Stimulated activated effector memory CD8-positive, alpha-beta T cell treated with anti-CD3 and anti-CD28 coated beads, Interleukin-12 subunit alpha, Interleukin-12 subunit beta, amount 100 ng/mL, for 72 hours (primary cell): ENCODE measurements around the gene GPATCH1.
"Not testable (repeated sequence)": the region's sequence is repeated elsewhere in the genome, so short reads cannot be mapped to it uniquely, and the experiment has no call there.

Experiments
- ATAC-seq: fragments of 150-1000 bp; cut with Tn5 transposase; 2 replicates; pipeline ENCODE4 v1.10.0; 2021
- DNase-seq, 2 donors: peaks; one replicate each; pipeline ENCODE4 v3.0.0; 2021 to 2022; ENCODE audit warnings: low spot score in 2 of 2
- H3K27ac Mint-ChIP-seq: one replicate; pipeline ENCODE4 v1.8.0; 2022; ENCODE audit warnings: mild to moderate bottlenecking, mixed read lengths
- H3K36me3 Mint-ChIP-seq: one replicate; pipeline ENCODE4 v1.8.0; 2022; ENCODE audit warnings: mild to moderate bottlenecking, mixed read lengths
- H3K4me1 Mint-ChIP-seq: one replicate; pipeline ENCODE4 v1.8.0; 2022; ENCODE audit warnings: mixed read lengths
- H3K4me3 Mint-ChIP-seq: one replicate; pipeline ENCODE4 v1.8.0; 2022; ENCODE audit warnings: mild to moderate bottlenecking, mixed read lengths
- H3K9me3 Mint-ChIP-seq: one replicate; pipeline ENCODE4 v1.8.0; 2022; ENCODE audit warnings: mixed read lengths

Gene GPATCH1

DNA sequence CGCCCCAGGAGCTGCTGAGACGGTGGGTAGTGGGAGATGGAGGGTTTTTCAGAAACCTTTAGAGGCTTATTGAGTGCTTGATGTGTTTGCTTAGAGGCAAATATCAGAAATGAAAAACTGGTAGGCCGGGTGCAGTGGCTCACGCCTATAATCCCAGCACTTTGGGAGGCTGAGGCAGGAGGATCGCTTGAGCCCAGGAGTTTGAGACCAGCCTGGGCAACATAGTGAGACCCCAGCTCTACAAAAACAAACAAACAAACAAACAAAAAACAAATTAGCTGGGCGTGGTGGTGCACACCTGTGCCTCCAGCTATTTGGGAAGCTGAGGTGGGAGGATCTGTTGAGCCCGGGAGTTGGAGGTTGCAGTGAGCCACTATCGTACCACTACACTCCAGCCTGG is 45.7 kb downstream of the GPATCH1 start:
- H3K36me3 Mint-ChIP-seq, result peaks cover 99% of the 10 kb centered on the region
- H3K4me3 Mint-ChIP-seq, H3K27ac Mint-ChIP-seq, DNase-seq, H3K9me3 Mint-ChIP-seq, H3K4me1 Mint-ChIP-seq, ATAC-seq: not testable (repeated sequence)

DNA sequence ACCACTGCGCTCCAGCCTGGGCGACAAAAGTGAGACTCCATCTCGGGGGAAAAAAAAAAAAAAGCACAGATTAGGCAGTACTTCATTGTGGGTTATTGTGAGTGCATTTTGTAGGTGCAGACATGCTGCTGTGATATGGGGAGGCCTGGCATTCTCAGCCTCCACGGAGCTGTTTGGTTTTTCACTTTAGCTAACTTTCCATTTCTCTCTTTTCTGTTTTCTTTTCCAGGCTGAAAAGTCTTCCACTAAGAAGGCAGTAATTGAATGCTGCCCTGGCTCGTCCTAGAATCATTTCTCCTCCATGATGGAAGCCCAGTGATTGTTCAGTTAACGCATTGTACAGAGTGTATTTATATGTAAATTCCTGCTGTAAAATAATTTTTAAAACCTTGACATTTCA is 48.9 kb downstream of the GPATCH1 start:
- Mint-ChIP-seq H3K36me3 (peaks cover 67% of the 10 kb centered on the region), H3K27ac (peak overlapping the region; percentile 79), H3K4me1 (peaks cover 9% of the 10 kb centered on the region), H3K9me3 (no peaks in the 10 kb centered on the region), H3K4me3 (no peak overlapping the region)
- ATAC-seq (no peak), DNase-seq (no peak)

DNA sequence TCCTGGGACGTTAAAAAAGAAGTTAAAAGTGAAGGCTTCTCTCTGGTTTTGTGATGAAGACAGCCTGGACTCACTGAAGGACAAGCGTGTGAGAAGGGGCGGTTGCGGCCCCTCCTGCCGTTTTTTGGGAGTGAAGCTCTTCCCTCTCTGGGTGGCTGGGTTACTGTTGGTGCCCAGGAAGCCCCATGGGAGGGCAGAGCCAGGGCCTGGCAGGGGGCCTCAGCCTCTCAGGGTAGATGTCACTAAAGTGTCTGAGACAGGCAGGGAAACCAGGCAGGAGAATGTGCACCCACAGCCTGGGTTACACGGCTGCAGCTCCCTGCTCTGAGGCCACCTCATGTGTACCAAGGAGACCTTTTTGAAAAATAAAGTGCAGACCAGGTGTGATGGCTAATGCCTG is 49.5 kb downstream of the GPATCH1 start:
- H3K4me3 Mint-ChIP-seq, result no peak overlapping the region
- H3K9me3 Mint-ChIP-seq, result no peaks in the 10 kb centered on the region
- ATAC-seq (no peak), DNase-seq (no peak)
- H3K4me1 Mint-ChIP-seq, result peaks cover 13% of the 10 kb centered on the region
- H3K27ac Mint-ChIP-seq, result peak overlapping the region; percentile 79
- peaks cover 62% of the 10 kb centered on the region for H3K36me3 Mint-ChIP-seq

DNA sequence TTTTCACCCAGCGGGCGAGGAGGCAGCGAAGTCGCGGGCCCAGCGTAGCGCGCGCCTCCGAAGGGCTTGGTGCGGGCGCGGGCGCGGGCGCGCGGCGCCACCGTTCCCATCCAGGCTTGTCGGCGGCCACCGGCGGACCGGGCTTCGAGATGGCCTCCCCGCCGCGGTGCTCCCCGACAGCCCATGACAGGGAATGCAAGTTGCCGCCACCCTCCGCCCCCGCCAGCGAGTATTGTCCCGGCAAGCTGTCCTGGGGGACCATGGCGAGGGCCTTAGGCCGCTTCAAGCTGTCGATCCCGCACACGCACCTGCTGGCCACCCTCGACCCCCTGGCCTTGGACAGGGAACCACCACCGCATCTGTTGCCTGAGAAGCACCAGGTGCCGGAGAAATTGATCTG is 51.0 kb downstream of the GPATCH1 start, which contains the start of gene WDR88:
Gene WDR88 (plus strand): TSS at position 94 of the 400 bp plus-strand sequence. CDS start 56 bp downstream, at position 150.
- H3K4me3 Mint-ChIP-seq, result no peak within 1 kb of the TSS
- DNase-seq (no peak), ATAC-seq (no peak)
- H3K27ac Mint-ChIP-seq, result peak within 1 kb of the TSS; percentile 79
- no peaks in the 10 kb centered on the region for H3K9me3 Mint-ChIP-seq
- H3K4me1 Mint-ChIP-seq, result peaks cover 5% of the 10 kb centered on the region
- peaks cover 46% of the 10 kb centered on the region for H3K36me3 Mint-ChIP-seq

DNA sequence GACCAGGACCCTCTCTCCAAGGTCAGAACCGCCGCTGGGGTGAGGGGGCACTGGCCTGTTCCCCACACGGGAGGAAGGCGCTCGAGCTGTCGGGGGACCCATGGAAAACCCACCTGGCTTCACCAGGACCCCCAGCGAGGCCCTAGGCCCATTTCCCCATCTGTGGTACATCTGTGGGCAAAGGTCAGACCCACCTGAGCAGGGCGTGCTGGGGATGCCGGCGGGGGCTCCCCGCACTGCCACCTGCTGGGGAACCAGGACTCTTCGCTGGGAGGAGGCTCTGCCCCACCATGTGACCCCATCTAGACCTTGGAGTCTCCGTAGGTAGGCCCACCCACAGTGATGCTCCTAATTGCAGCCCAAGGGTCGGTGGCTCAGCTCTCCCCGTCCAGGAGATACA is 51.4 kb downstream of the GPATCH1 start:
- peaks cover 5% of the 10 kb centered on the region for H3K4me1 Mint-ChIP-seq
- peaks cover 42% of the 10 kb centered on the region for H3K36me3 Mint-ChIP-seq
- H3K4me3 Mint-ChIP-seq, result no peak overlapping the region
- DNase-seq (no peak), ATAC-seq (no peak)
- H3K27ac Mint-ChIP-seq, result no peak overlapping the region
- no peaks in the 10 kb centered on the region for H3K9me3 Mint-ChIP-seq

DNA sequence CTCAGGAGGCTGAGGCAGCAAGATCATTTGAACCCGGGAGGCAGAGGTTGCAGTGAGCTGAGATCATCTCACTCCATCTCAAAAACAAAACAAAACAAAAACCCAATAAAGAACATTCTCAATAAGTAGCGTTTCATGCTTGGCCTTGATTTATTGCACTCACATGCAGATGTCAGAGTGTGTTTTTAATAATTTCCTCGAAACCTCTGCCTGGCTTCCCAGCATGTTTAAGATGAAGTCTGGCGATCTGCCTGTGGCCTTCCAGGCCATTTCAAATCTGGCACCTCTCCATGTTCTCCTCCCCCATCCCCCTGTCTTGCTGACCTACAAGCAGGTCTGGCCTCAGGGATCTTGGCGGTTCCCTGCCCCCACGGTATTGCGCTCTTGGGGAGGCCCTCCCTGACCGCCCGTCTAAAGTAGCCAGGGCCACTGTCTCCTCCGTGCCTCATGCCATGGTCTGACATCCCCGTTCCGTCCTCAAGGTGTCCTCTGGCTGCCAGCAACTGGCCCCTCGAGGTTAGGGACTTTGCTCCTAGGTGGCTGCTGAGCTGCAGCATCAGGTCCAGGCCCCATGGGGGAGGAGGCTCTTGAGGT is 52.6 kb downstream of the GPATCH1 start:
- ATAC-seq (no peak), DNase-seq (no peak)
- Mint-ChIP-seq H3K4me3 (peak overlapping the region; percentile 48), H3K4me1 (peaks cover 5% of the 10 kb centered on the region), H3K9me3 (no peaks in the 10 kb centered on the region), H3K36me3 (peaks cover 31% of the 10 kb centered on the region), H3K27ac (peak overlapping the region; percentile 43)

DNA sequence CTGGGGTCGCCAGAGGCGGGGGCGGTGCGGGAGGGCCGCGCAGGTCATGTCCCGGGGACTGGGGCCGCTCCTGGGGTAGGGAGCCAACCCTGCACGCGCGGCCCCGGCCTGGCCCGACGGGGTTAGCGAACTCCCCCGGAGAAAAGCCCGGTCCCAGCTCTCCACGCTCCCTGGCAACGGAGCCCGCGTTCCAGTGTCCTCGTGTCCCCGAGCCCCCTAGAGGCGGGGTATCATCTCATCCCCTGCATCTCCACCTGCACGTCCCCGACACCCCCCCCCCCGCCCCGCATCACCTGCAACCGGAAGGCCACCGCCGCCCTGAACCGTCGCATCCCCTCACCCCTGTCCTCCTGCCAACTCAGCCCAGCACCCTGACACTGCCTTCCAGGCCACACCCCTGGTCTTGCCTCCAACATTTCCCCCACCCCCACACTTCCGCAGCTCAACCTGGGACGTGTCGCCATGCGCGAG is 53.6 kb downstream of the GPATCH1 start:
- peak overlapping the region; percentile 48 for H3K4me3 Mint-ChIP-seq
- peak; percentile 86 for ATAC-seq
- peak overlapping the region; percentile 4 for H3K27ac Mint-ChIP-seq

DNA sequence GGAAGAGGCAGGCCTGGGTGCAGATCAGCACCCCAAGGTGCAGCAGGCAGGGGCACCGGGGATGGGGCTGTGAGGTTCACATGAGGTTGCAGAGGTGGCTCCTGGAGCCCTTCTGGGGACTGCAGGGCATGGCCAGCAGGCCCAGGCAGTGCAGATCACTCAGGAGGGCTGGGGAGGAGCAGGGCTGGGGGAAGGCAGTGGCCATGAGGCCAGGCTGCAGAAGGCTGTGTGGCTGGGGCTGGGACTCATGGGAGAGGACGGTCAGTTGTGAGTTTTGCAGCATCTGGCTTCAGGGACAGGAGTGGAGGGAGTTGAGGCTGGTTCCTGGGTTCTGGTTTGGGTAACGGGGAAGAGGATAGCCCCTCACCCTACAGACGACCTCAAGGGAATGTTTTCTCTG is 58.2 kb downstream of the GPATCH1 start:
- no peak for ATAC-seq
- Mint-ChIP-seq H3K4me3 (no peak overlapping the region), H3K27ac (peak overlapping the region; percentile 76), H3K36me3 (no peaks in the 10 kb centered on the region), H3K4me1 (peaks cover 11% of the 10 kb centered on the region), H3K9me3 (no peaks in the 10 kb centered on the region)
- no peak for DNase-seq

More for the DNA sequence above, 53.6 kb downstream of the GPATCH1 start:
- Mint-ChIP-seq H3K9me3 (no peaks in the 10 kb centered on the region), H3K36me3 (peaks cover 20% of the 10 kb centered on the region), H3K4me1 (peaks cover 5% of the 10 kb centered on the region)
- peak in 1 of 2 donors; percentile 55 for DNase-seq

DNA sequence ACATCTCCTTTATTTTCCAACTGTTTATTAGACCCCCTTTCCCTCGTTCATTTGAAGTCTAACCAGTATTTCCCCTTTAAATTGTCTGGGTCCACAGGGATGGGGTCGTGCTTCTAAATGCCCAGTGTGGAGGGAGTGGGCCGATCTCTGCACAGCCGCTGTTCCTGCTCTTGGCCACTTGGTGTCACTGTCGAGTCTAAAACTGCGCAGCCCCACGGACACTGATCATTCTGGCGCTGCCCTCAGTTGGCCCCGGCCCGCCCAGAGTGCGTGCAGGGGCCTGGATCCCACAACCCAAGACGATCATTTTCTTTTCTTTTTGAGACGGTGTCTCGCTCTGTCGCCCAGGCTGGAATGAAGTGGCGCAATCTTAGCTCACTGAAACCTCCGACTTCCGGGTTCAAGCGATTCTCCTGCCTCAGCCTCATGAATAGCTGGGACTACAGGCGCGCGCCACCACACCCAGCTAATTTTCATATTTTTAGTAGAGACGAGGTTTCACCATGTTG is 63.0 kb downstream of the GPATCH1 start:
- peak; percentile 95 for ATAC-seq
- no peak overlapping the region for H3K27ac Mint-ChIP-seq
- no peak overlapping the region for H3K4me3 Mint-ChIP-seq

DNA sequence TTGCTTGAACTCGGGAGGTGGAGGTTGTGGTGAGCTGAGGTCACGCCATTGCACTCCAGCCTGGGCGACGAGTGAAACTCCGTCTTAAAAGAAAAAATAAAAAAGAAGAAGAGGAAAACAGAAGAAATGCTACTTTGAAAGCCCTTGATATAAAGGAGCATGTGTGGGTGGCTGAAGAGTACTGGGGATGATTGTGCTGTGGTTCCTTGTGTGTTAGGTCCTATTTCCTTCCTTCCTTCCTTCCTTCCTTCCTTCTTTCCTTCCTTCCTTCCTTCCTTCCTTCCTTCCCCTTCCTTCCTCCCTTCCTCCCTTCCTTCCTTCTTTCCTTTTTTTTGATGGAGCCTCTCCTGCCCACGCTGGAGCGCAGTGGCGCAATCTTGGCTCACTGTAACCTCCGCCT is 65.2 kb downstream of the GPATCH1 start:
- H3K4me3 Mint-ChIP-seq, result no peak overlapping the region
- H3K36me3 Mint-ChIP-seq, result no peaks in the 10 kb centered on the region
- no peaks in the 10 kb centered on the region for H3K9me3 Mint-ChIP-seq
- ATAC-seq (no peak), DNase-seq (no peak)
- H3K27ac Mint-ChIP-seq, result no peak overlapping the region
- peaks cover 6% of the 10 kb centered on the region for H3K4me1 Mint-ChIP-seq

More for the DNA sequence above, 63.0 kb downstream of the GPATCH1 start:
- no peaks in the 10 kb centered on the region for H3K36me3 Mint-ChIP-seq
- peaks cover 6% of the 10 kb centered on the region for H3K4me1 Mint-ChIP-seq
- no peaks in the 10 kb centered on the region for H3K9me3 Mint-ChIP-seq
- DNase-seq, result peak; percentile 64 to 80

DNA sequence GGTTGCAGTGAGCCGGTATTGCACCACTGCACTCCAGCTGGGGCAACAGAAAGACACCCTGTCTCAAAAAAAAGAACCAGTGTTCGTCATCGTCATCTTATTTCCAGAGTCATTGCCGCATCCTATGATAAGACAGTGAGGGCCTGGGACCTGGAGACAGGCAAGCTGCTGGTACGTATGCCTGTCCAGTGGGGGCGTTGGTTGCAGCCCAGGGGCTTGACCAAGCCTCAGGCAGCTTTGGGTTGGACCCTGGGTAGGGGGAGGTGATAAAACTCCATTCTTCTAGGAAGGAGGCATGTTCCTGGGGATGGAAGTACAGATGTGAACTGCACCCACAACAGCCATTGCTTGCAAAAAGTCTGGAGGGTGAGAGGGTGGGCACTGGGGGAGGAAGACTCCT is 66.6 kb downstream of the GPATCH1 start:
- Mint-ChIP-seq H3K9me3 (no peaks in the 10 kb centered on the region), H3K4me1 (peaks cover 6% of the 10 kb centered on the region), H3K4me3 (no peak overlapping the region), H3K36me3 (no peaks in the 10 kb centered on the region), H3K27ac (no peak overlapping the region)
- ATAC-seq (no peak), DNase-seq (no peak)

DNA sequence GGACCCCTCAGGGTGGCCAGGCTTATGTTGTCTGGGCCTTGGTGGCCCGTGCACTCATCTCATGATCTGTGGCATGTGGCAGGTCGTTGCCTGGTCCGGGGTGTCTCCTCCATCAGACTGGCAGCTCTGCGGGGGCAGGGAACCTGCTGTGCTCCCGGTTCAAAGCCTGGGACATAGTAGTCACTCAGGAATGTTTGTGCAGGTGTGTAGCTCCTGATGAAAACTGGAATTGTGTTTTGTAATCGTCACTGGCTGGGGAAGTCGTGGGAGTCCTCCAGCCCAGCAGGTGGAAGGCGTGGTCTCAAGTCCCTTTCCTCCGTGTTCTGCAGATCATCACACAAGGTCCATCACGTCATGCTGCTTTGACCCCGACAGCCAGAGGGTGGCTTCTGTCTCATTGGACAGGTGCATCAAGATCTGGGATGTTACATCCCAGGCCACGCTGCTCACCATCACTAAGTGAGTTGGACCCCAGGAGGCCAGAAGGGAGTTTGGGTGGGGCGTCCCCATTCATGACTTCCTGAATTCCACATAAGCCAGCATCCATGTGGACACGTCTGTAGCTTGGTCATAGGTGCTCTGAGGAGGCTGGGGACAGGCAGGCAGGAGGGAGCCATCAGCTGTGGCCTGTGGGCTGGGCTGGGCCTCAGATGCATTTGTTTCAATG is 70.0 kb downstream of the GPATCH1 start:
- no peaks in the 10 kb centered on the region for H3K4me1 Mint-ChIP-seq
- no peak overlapping the region for H3K4me3 Mint-ChIP-seq
- H3K27ac Mint-ChIP-seq, result peak overlapping the region; percentile 44
- no peaks in the 10 kb centered on the region for H3K9me3 Mint-ChIP-seq
- DNase-seq, result no peak
- H3K36me3 Mint-ChIP-seq, result no peaks in the 10 kb centered on the region
- ATAC-seq, result no peak

DNA sequence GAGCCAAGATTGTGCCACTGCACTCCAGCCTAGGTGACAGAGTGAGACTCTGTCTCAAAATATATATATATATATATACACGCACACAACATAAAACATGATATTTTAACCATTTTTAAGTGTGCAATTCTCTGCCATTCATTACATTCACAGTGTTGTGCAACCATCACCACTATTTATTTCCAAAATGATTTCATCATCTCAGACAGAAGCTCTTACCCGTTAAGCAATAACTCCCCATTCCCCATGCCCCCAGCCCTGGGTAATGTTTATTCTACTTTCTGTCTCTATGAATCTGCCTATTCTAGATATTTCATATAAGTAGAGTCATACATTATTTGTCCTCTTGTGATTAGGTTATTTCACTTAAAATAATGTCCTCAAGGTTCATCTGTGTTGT is 71.2 kb downstream of the GPATCH1 start:
- Mint-ChIP-seq H3K36me3 (no peaks in the 10 kb centered on the region), H3K4me1 (no peaks in the 10 kb centered on the region), H3K27ac (no peak overlapping the region), H3K9me3 (no peaks in the 10 kb centered on the region), H3K4me3 (no peak overlapping the region)
- no peak for DNase-seq
- no peak for ATAC-seq

DNA sequence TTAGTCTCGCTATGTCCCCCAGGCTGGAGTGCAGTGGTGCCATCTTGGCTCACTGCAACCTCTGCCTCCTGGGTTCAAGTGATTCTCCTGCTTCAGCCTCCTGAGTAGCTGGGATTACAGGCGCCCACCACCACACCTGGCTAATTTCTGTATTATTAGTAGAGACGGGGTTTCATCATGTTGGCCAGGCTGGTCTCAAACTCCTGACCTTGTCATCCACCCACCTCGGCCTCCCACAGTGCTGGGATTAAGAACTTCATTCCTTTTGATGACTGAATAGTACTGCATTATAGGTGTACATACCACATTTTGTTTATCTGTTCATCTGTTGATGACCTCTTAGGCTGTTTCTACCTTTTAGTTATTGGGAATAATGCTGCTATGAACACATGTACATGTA is 71.6 kb downstream of the GPATCH1 start:
- not testable (repeated sequence) for H3K36me3 Mint-ChIP-seq, H3K9me3 Mint-ChIP-seq, H3K4me1 Mint-ChIP-seq, DNase-seq, H3K27ac Mint-ChIP-seq, H3K4me3 Mint-ChIP-seq, ATAC-seq

DNA sequence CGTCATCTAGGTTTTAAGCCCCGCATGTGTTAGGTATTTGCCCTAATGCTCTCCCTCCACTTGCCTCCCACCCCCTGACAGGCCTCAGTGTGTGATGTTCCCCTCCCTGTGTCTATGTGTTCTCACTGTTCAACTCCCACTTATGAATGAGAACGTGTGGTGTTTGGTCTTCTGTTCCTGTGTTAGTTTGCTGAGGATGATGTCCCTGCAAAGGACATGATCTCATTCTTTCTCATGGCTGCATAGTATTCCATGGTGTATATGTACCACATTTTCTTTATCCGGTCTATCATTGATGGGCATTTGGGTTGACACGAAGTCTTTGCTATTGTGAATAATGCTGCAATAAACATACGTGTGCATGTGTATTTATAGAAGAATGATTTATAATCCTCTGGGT is 73.3 kb downstream of the GPATCH1 start:
- ATAC-seq, H3K36me3 Mint-ChIP-seq, H3K27ac Mint-ChIP-seq, H3K4me3 Mint-ChIP-seq, DNase-seq, H3K9me3 Mint-ChIP-seq: not testable (repeated sequence)
- H3K4me1 Mint-ChIP-seq, result peaks cover 14% of the 10 kb centered on the region

DNA sequence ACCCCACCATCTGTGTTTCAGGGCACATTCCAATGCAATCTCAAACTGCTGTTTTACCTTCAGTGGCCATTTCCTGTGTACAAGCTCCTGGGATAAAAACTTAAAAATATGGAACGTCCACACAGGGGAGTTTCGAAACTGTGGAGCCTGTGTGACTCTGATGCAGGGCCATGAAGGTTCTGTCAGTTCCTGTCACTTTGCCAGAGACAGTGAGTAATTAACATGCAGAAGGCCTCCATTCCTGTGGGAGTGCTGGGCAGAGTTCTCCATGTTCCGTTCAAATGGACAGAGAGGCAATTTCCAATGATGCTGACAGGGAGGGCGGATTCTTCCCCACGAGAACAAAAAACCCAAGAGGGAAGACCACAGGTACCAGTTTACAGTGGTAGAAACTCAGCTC is 75.4 kb downstream of the GPATCH1 start:
- H3K4me3 Mint-ChIP-seq, result no peak overlapping the region
- H3K4me1 Mint-ChIP-seq, result peaks cover 30% of the 10 kb centered on the region
- H3K36me3 Mint-ChIP-seq, result peaks cover 6% of the 10 kb centered on the region
- DNase-seq (no peak), ATAC-seq (no peak)
- H3K27ac Mint-ChIP-seq, result no peak overlapping the region
- H3K9me3 Mint-ChIP-seq, result no peaks in the 10 kb centered on the region
